Inferior parietal cortex (tissue), 1 donor: ENCODE data around the gene TPSG1.
"Not testable (repeated sequence)": the region's sequence is repeated elsewhere in the genome, so short reads cannot be mapped to it uniquely, and the experiment has no call there.

ENCODE experiments used
- DNase-seq: peaks from one replicate; pipeline ENCODE4 v3.0.0-alpha.2; 2016; ENCODE audit errors: extremely low spot score

TPSG1 gene

DNA sequence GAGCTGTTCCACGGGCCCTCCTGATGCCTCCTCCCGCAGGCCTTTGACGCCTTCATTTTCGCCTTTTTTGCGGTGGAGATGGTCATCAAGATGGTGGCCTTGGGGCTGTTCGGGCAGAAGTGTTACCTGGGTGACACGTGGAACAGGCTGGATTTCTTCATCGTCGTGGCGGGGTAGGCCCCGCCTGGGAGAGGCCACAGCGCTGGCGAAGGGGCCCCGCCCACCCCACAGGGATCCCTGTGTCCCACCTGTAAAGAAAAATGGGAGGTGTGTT lies 29.7 kb downstream of the TPSG1 start:
- DNase-seq: no peak

DNA sequence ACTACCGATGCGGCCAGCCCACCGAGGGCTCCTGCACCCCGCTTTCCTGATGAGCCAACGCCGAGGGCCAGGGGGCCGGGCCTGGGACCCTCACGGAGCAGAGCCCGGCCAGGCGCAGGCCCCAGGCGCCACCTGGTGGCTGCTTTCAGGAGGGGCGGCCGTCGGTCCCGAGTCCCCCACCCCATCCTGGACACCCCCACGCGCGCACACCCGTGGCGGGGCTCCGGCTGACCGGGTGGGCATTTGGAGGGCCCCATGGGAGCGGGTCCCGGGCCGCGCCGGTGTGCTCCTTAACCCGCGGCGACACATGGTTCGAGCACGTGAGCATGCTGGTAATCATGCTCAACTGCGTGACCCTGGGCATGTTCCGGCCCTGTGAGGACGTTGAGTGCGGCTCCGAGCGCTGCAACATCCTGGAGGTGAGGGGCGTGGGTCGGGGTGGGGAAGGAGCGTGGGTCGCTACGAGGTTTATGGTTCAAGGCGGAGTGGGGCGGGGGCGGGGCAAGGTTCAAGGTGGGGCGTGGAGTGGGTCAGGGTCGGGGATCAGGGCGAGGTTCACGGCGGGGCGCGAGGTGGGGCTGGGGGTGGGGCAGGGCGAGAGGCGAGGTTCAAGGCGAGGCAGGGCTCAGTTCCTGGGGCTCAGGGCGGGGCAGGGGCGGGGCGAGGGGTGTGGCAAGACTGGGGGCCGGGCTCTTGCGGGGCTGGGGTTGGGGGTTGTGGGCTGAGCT lies 30.2 kb downstream of the TPSG1 start:
- DNase-seq: no peak

DNA sequence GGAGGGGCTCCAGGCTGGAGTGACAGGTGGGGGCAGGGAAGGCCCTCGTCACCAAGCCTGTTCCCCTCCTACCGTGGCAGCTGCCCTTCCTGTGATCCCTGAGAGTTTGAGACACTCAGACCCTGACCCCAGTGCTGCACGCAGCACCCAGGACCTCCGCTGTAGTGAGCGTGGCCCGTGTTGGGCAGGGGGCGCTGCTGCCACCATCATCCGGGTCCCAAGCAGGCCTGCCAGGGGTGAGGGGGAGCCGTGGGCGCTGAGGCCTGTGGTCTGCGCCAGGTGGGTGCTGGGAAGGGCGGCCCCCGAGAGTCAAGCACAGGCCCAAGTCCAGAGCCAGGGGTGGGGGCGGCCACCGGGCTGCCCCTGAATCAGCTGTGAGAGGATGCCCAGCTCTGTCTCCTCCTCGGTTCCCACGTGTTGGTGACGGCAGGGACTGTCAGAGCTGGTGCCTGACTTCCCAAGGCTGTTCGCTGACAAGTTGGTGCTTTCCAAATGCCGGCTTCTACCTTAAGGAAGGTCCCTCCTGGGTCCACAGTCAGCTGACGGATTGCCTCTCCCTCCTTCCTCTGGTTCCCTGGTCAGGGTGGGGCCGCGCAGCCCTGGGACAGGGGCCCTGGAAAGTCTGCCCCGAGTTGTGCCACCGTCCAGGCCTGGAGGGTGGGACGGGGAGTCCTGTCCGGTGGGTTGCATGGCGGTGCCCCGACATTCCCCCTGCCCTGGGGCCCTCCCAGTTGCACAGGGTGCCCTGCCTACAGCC lies 31.1 kb downstream of the TPSG1 start:
- DNase-seq: no peak

DNA sequence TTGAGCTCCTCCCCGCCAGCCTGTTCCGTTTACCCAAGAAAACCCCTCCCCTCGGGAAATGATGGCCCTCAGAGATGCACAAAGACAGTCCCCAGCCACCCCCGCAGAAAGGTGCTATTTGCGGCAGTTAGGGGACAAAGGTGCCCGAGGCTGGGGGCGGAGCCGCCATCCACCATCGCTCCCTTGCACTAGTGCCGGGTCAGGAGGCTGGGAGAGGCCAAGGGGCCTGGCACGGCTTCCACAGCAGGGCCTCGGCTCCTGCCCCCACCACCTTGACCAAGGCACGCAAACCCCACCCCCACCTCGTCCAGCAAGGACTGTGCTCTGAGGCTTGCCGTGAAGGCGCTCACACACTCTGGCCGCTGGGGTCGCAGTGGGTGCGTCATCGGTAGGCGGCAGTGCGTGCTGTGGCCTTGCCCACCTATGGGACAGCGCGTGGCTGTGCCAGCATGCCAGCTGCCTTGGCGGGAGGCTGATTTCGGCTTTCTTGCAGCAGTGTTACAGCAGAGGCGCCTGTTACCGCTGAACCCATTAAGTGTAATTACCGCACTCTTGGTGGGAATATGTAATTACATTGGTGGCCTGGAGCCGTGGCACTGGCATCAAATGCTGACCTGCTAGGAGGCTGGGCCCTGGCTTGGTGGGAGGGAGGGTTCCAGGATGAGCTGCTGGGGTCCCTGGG lies 31.8 kb downstream of the TPSG1 start:
- no peak for DNase-seq

DNA sequence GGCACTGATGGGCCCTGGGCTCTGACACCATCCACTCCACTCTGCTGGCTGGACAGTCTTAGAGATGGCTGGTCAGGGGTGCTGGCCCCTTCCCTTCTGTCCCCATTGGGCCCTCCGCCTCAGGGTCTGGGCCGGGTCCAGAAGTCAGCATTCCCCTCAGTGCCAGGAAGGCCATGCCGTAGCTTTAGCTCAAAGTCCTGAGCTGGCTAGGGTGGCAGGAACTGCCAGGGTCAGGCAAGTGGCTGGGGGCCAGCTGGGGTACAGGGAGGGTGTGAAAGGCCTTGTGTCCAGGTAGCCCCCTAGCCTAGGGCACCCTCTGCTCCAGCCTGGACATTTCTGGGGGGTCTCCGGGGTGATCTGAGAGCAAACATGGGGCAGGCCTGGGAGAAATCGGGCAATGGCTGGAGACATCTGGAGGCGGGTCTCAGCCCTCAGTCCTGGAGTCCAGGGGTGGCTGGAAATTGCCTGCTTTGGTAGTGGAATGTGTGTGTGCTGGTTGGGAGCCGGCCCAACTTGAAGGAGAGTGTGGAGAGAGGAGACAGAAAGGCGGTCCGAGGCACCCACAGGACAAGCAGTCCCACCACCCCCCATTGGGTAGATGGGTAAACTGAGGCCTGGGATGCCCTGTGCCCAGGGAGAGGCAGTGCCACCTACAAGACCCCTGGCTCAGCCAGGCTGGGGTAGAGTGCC lies 32.5 kb downstream of the TPSG1 start:
- DNase-seq: no peak

DNA sequence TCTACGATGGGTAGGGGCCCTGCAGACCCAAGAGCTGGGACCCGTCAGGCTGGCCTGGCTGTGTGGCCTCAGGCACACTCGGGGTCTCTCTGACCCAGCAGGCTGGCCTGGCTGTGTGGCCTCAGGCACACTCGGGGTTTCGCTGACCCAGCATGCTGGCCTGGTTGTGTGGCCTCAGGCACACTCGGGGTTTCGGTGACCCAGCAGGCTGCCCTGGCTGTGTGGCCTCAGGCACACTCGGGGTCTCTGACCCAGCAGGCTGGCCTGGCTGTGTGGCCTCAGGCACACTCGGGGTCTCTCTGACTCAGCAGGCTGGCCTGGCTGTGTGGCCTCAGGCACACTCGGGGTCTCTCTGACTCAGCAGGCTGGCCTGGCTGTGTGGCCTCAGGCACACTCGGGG lies 34.3 kb downstream of the TPSG1 start:
- not testable (repeated sequence) for DNase-seq

DNA sequence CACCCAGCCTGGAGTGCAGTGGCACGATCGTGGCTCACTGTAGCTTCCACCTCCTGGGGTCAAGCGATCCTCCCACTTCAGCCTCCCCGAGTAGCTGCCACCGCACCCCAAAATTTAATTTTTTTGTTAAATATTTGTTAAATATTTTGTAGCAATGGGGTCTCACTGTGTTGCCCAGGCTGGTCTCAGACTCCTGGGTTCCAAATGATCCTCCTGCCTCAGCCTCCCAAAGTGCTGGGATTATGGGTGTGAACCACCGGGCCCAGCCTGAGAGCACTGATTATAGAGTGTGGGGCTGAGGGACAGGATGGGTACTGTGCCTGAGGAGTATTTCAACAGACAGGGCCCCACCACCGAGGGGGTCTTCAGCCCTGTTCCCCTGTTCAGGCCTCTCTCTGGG lies 35.6 kb downstream of the TPSG1 start:
- no peak for DNase-seq

DNA sequence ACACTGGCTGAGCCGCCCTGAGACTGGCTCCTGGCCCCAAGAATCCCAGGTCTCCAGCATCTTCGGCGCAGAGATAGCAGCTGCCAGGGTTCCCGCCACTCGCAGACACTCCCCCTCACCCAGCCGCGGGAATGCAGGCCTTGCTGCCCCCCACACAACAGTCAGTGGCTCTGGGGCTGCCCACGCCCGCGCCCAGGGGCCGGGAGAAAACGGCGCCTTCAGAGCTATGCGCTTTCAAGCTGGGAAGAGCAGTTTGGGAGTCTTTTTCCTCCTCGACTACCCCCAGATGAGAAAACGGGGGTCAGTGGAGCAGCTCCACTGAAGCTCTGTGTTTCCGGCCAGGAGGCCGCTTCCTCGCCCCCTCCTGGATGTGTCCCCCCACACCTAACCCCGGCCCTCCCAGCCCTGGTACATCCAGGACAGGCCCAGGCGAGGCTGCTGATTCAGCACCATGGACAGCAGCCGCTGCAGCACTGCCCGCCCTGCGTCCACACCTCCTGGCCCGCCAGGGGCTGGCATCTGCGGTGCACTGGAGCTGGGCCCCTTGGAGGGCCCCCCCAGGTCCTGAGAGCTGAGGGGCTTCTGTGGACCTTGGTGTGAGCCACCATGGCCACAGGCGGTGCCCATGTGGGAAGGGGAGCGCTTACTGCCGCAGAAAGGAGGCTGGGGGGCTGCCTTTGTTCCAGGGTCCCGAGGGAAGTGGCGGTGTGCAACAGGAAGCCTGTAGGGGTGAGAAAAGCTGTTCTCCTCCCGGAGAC lies 36.5 kb downstream of the TPSG1 start:
- no peak for DNase-seq

DNA sequence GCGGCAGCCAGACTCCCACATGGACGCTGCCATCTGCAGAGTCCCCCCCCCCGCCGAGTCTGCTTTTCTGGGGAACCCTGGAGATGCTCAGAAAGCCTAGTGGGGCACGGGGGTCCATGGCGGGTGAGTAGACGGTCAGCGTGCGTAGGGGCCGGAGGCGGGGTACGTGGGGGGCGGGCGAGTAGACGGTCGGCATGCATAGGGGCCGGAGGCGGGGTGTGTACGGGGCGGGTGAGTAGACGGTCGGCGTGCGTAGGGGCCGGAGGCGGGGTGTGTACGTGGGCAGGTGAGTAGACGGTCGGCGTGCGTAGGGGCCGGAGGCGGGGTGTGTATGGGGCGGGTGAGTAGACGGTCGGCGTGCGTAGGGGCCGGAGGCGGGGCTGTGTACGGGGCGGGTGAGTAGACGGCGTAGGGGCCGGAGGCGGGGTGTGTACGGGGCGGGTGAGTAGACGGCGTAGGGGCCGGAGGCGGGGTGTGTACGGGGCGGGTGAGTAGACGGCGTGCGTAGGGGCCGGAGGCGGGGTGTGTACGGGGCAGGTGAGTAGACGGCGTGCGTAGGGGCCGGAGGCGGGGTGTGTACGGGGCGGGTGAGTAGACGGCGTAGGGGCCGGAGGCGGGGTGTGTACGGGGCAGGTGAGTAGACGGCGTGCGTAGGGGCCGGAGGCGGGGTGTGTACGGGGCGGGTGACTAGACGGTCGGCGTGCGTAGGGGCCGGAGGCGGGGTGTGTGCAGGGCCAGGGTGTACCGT lies 39.4 kb downstream of the TPSG1 start:
- DNase-seq: not testable (repeated sequence)

DNA sequence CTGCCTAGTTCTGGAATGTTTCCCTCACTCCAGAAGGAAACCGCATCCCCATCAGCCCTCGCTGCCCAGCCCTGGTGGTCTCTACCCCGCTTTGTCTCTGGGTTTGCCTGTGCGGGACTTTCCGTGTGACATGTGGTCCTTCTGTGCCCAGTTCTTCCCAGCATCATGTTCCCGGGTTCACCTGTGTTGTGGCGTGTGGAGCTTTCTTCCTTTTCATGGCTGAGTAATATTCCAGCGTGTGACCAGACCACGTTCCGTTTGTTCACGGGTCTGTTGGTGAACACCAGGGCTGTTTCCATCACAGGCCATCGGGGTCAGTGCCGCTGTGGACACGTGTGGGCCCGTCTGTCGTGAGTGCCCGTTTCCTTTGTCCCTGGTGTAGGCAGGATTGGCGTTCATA lies 40.1 kb downstream of the TPSG1 start:
- DNase-seq: no peak

DNA sequence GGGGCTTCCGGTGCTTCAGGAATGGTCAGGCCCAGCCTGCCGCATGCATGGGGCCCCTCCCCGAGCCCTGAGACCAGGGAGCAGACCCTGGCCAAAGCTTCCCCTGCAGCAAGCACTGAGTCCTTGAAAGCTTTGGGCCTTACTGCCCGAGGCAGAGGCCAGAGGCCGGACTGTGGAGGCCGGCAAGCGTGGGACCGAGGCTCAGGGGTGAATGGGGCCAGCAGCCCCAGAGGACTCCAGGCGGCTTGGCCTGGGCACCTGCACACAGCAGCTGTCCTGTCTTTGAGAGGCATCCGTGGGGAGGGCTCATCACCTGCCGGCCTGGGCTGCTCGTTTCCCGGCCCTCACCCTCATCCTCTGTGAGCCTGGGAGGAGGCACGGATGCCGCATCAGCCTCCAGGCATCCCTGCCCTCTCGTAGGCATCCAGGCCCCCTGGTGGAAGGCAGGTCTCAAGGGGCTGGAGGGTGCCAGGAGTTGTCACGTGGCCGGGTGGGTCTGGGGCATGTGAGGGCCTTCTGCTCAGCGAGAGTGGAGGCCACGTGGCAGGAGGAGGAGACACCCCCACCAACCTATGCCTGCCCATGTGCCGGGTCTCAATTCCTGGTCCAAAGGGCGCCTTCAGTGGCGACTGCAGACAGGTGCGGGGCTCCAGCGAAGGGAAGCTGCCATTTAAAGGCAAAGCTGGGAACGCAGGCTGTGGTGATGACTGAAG lies 40.8 kb downstream of the TPSG1 start:
- no peak for DNase-seq

DNA sequence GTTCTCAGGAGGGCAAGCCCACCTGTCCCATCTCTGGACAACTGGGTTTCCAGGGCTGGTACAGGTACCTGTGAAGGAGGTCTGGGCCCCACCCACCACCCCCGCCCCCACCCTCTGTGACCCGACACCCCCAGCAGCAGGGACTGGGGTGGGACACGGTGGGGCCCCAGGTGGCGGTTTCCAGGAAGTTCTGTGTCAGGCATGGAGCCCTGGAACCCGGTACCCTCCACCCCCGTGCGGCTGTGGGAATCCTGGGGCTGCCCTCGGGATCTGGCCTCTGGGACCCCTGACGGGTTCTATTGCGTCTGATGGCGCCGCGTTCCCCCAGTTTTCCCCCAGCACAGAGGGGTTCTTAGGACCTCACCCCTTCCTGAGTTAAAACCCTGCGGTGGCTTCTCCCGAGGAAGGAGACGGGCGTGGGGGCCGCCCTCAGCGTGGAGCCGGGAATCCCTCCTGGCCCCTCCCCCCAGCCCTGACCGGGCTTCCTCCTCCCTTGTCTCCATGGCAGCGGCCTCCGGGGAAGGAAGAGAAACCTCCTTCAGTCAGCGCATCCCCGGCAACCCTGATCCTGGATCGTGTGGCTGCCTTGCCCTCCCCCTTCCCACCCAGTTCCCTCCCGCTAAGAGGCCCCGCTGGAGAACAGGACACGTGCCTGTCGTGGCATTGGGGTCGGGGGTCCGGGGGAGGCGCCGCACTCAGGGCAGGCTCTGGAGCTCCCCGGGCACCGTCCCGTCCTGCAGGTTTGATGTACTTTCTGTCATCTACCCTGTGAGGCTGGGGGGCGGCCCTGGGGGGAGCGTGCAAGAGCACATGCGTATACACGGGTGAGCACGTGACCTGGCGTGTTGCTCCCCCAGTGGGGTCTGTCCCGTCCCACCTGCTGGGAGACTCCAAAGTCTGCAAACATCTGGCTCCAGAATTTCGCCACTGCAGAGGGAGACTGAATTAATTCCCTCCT lies 41.8 kb downstream of the TPSG1 start:
- no peak for DNase-seq

DNA sequence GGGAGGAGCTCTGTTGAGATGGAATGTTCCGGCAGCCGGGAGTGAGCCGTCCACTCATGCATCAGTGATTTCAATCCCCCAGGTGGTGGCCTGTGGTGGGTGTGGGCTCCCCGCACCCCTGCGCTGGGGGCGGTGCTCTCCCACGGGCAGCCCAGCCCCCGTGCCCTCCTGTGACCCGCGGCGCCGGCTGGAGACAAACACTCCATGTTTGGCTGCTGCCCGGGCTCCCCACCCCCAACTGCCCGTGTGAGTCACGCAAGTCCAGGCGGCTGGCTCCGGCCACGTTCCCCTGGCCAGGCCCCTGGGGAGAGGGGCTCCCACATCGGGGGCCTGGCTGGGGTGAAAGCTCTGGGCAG lies 42.8 kb downstream of the TPSG1 start:
- DNase-seq: no peak

DNA sequence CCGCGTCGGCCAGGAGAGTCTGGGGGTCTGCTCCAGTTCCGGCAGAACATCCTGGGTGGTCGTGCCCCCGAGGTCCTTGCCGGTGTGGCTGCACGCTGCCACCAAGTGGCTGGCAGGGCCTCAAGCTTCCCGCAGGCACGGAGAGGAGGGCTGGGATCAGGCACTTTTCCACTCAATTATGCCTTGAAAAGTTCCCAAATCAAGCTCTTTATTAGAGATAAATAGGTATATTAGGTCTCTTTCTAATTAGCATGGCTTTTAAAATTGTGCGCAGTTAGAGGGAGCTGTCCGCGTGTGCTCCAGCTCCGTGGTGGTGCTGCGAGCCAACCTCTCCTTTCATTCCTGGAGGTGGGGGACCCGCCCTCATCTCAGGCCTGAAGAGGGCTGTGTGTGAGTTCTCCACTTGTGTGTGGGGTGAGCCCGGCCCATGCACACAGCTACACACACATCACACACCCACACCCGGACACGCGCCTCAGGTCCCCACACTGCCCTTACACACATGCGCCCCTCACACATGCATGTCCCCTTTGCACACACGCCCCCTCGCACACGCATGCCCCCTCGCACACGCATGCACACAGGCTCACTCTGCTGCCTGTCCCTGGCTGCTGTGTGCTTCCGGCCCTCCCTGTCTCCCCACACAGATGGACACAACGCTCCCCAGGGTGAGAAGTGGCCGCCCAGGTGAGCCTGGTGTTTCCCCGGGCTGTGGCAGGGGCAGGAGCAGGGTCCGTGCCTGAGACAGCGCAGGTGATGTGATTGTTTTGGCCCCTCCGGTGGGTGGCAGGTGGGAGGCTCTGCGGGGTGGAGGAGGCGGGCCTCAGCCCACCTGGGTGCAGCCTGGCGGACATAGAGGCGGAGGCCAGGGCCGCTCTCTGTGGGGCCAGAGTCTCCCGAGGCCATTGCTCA lies 43.4 kb downstream of the TPSG1 start:
- no peak for DNase-seq

DNA sequence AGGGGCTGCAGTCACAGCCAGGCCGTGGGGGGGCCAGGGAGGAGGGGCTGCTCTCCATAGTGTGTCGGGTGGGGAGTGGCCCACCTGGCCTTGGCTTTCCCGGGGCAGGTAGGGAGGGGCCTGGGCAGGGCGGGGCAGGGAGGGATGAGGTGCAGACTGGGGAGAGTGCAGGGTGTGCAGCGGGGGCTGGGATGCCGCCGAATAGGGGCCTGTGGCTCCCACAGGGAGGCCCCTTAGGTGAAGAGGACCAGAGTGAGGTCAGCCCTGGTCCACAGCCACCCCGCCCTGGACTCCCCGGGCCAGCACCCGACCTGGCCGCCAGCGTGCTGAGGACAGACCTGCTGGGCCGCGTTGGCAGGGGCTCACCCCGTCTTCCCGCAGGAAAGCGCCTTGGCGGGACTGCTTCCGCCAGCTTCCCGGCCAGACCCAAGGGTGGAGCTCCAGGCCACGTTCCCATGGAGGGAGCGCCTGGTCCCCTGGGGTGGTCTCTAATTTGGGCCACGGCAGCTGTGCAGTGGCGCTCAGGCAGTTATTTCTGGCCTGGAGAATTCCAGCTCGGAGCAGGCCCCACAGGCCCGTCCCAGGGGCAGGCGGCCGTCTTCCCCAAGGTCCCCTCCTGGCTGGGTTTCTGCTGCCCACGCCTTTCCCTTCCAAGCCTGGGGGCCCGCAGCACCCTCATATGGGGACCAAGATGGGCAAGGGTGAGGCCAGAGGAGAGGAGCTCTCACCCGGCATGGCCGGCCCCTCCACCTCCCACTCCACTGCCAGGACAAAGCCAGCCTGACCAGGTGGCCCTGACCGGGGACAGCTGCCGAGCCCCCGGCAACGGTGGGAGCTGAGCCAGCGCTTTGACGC lies 44.3 kb downstream of the TPSG1 start:
- no peak for DNase-seq

DNA sequence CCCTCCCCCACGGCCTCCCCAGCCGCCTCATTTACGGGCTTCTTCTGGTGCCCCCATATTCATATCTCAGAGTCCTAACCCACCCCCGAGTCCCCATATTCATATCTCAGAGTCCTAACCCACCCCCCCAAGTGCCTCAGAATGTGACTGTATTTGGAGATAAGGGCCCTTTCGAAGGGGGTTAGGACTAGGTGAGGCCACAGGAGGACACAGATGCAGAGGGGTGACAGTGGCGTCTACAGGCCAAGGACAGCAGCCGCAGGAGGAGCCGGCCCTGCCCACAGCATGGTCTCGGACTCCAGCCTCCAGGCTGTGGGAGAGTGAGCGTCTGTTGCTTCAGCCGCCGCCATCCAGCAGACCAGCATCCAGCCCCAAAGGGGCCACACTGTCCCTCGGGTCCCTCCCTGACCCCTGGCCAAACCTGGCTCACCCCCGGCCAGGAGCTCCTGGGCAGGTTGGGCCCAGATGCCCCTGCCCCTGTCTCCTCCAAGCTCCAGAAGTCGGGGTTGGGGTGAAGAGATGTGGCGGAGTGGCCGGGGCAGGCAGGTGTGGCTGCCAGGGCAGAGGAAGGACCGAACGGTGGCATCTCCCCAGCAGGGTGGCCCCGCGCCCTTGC lies 46.7 kb downstream of the TPSG1 start:
- no peak for DNase-seq

DNA sequence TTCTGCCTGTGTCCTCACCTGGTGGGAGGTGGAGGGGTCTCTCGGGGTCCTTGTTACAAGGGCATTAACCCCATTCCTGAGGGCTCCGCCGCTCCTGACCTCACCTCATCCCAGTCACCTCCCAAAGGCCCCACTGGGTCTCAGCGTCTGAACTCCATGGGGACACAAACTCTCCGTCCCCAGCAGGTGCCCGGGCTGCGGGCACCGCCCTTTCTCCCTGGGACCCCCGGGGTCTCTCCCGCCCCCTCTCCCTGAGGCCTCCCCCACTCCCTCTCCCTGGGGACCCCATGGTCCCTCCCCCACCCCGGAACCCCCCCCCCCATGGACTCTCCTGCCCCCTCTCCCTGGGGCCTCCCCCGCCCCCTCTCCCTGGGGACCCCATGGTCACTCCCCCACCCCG lies 47.3 kb downstream of the TPSG1 start:
- DNase-seq: no peak
